Neural crest cell (in vitro differentiated cells): ENCODE measurements around the gene ZFTA. TPM values are rescaled to one million over a fixed set of nuclear protein-coding genes. Genes with fewer than 3 reads are reported as not detected.
"Not testable (repeated sequence)": the region's sequence is repeated elsewhere in the genome, so short reads cannot be mapped to it uniquely, and the experiment has no call there.

Experiments used
- DNase-seq: peaks from one replicate; pipeline ENCODE4 v3.0.0; 2021; ENCODE audit warnings: low read depth, mixed read lengths, low spot score
- H3K27ac Mint-ChIP-seq: one replicate; pipeline ENCODE4 v1.8.0; 2021; ENCODE audit warnings: mild to moderate bottlenecking, mixed read lengths; ENCODE audit not compliant: unreplicated experiment
- H3K27me3 Mint-ChIP-seq: 2 replicates; pipeline ENCODE4 v1.8.0; 2021; ENCODE audit warnings: low read depth, mild to moderate bottlenecking, mixed read lengths
- H3K36me3 Mint-ChIP-seq: 2 replicates; pipeline ENCODE4 v1.8.0; 2021; ENCODE audit warnings: low read depth, mild to moderate bottlenecking, mixed read lengths
- H3K4me1 Mint-ChIP-seq: 2 replicates; pipeline ENCODE4 v1.8.0; 2021; ENCODE audit warnings: mixed read lengths
- H3K4me3 Mint-ChIP-seq: one replicate; pipeline ENCODE4 v1.8.0; 2021; ENCODE audit warnings: mild to moderate bottlenecking, mixed read lengths
- H3K9me3 Mint-ChIP-seq: 2 replicates; pipeline ENCODE4 v1.8.0; 2021; ENCODE audit warnings: mixed read lengths
- total RNA-seq: library from RNA; stranded (reverse); gene quantifications from 2 replicates; pipeline ENCODE4 v1.2.1, GENCODE V29; 2021
- TF ChIP-seq, protein P1 (sequence below): fragments of 200-600 bp; sonication (generic); conservative IDR thresholded peaks from 2 replicates; pipeline ENCODE4 v1.5.0; 2021; ENCODE audit warnings: antibody characterized with exemption, mild to moderate bottlenecking

The ZFTA gene
- total RNA-seq, 1 donor from 2014 or later = 67.8 TPM

- Mint-ChIP-seq H3K4me3 (no peak overlapping the region), H3K27me3 (no peaks in the 10 kb centered on the region), H3K27ac (no peak overlapping the region), H3K36me3 (no peaks in the 10 kb centered on the region), H3K9me3 (no peaks in the 10 kb centered on the region), H3K4me1 (no peaks in the 10 kb centered on the region)
- no peak for DNase-seq
- TF ChIP-seq, protein P1, sequence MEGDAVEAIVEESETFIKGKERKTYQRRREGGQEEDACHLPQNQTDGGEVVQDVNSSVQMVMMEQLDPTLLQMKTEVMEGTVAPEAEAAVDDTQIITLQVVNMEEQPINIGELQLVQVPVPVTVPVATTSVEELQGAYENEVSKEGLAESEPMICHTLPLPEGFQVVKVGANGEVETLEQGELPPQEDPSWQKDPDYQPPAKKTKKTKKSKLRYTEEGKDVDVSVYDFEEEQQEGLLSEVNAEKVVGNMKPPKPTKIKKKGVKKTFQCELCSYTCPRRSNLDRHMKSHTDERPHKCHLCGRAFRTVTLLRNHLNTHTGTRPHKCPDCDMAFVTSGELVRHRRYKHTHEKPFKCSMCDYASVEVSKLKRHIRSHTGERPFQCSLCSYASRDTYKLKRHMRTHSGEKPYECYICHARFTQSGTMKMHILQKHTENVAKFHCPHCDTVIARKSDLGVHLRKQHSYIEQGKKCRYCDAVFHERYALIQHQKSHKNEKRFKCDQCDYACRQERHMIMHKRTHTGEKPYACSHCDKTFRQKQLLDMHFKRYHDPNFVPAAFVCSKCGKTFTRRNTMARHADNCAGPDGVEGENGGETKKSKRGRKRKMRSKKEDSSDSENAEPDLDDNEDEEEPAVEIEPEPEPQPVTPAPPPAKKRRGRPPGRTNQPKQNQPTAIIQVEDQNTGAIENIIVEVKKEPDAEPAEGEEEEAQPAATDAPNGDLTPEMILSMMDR = no peak
Observed at GRCh38 chr11:63785823-63786222, 17.2 kb upstream of the ZFTA start.

DNA sequence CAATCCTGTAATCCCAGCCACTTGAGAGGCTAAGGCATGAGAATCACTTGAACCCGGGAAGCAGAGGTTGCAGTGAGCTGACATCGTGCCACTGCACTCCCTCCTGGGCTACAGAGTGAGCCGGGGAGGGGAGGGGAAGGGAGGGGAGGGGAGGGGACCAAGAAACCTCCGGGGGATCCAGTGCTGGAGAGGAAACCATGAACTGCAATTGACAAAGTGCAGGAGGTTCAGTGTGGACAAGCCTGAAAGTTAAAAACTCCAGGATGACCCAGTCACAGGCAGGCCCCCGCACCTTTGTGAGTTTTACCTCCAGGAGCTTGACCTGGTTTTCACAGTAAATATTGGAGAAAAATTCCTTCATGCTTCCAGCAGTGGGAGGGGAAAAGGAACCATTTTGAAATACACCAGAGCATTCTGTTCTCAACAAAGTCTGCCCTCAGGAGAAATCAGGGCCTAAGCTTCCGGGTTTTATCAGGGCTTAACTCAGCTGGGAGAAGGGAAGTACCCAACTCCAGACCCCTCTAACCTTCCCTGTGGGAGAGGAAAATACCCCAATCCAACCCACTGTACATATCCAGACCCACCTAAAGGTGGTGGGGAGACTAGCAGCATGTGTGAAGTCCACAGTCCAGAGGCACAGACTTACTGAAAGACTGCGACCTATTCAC, 15.5 kb upstream of the ZFTA start:
- H3K27me3 Mint-ChIP-seq = no peaks in the 10 kb centered on the region
- DNase-seq = no peak
- TF ChIP-seq, protein P1 = no peak
- no peaks in the 10 kb centered on the region for H3K4me1 Mint-ChIP-seq
- H3K4me3 Mint-ChIP-seq = no peak overlapping the region
- H3K36me3 Mint-ChIP-seq = no peaks in the 10 kb centered on the region
- H3K27ac Mint-ChIP-seq = no peak overlapping the region
- H3K9me3 Mint-ChIP-seq = no peaks in the 10 kb centered on the region

DNA sequence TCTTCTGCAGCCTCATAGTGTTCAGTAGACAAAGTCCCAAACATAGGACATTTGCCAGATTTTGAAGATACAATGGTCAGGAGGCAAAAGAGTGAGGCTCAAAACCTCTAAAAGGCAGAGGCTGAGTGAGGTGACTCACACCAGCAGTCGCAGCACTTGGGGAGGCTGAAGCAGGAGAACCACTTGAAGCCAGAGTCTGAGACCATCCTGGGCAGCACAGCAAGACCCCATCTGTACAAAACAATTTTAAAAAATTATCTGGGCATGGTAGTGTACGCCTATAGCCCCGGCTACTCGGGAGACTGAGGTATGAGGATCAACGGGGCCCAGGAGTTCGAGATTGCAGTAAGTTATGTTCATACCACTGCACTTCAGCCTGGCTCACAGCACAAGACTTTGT, 14.2 kb upstream of the ZFTA start:
- H3K27ac Mint-ChIP-seq = no peak overlapping the region
- H3K4me1 Mint-ChIP-seq = no peaks in the 10 kb centered on the region
- H3K27me3 Mint-ChIP-seq = no peaks in the 10 kb centered on the region
- H3K36me3 Mint-ChIP-seq = no peaks in the 10 kb centered on the region
- no peak overlapping the region for H3K4me3 Mint-ChIP-seq
- TF ChIP-seq, protein P1 = no peak
- no peak for DNase-seq
- H3K9me3 Mint-ChIP-seq = no peaks in the 10 kb centered on the region

- H3K27ac Mint-ChIP-seq = no peak overlapping the region
- H3K4me1 Mint-ChIP-seq = no peaks in the 10 kb centered on the region
- H3K4me3 Mint-ChIP-seq = no peak overlapping the region
- no peak for DNase-seq
- no peaks in the 10 kb centered on the region for H3K36me3 Mint-ChIP-seq
- H3K9me3 Mint-ChIP-seq = no peaks in the 10 kb centered on the region
- no peaks in the 10 kb centered on the region for H3K27me3 Mint-ChIP-seq
- TF ChIP-seq, protein P1 = no peak
Observed at GRCh38 chr11:63779039-63779438, 10.5 kb upstream of the ZFTA start.

- no peak overlapping the region for H3K27ac Mint-ChIP-seq
Observed at GRCh38 chr11:63775191-63775590, 6.6 kb upstream of the ZFTA start.

GRCh38 chr11:63771741-63772318, 3.3 kb upstream of the ZFTA start:
- not testable (repeated sequence) for H3K9me3 Mint-ChIP-seq, DNase-seq, H3K36me3 Mint-ChIP-seq
- Mint-ChIP-seq H3K4me1 (peaks cover 25% of the 10 kb centered on the region), H3K27me3 (peaks cover 26% of the 10 kb centered on the region), H3K4me3 (peak overlapping the region; percentile 79), H3K27ac (peak overlapping the region; percentile 29)

More at GRCh38 chr11:63775191-63775590, 6.6 kb upstream of the ZFTA start:
- no peaks in the 10 kb centered on the region for H3K9me3 Mint-ChIP-seq
- no peaks in the 10 kb centered on the region for H3K36me3 Mint-ChIP-seq
- TF ChIP-seq, protein P1 = no peak
- H3K4me1 Mint-ChIP-seq = peaks cover 10% of the 10 kb centered on the region
- DNase-seq = no peak
- peaks cover 15% of the 10 kb centered on the region for H3K27me3 Mint-ChIP-seq
- H3K4me3 Mint-ChIP-seq = no peak overlapping the region
